Inferior parietal cortex (tissue), 1 donor: ENCODE data around the gene ATG3.
"Not testable (repeated sequence)": the region's sequence is repeated elsewhere in the genome, so short reads cannot be mapped to it uniquely, and the experiment has no call there.

Experiments used
- DNase-seq: peaks from one replicate; pipeline ENCODE4 v3.0.0-alpha.2; 2016; ENCODE audit errors: extremely low spot score

Gene ATG3

DNA sequence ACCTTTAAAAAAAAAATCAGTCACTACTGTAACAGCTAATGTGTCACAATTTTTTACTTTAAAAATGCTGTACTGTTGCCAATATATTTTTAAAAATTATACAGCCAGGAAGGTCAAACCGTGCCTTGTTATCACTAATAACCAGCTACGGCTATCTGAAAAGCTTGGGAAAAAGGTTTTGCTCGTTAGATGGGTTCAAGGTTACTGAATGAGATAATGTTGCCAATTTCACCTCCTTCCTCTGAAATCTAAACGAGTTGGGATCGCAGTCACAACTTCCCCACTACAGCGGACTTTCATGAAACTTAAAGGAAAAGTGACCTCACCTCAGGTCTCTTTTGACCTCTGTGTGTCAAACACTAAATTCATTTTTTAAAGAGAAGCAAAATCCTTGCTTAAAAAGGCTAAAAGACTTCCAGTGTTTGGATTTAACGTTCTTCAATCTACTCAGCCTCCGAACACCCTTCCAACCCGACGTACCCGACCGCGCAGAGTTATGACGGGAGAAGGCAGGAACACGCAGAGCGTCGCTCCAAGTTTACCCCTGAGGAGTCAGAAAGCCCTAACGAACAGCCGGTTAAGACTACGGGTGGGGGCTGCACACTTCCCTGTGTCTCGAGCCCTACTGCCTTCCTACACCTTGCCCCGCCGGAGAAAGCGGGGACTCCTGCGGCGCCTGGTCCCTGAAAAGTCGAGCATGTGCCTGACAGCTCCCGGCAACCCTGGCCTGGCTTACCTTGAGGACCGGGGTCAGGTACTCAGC lies 860 bp downstream of the ATG3 start:
- peak; percentile 65 for DNase-seq

DNA sequence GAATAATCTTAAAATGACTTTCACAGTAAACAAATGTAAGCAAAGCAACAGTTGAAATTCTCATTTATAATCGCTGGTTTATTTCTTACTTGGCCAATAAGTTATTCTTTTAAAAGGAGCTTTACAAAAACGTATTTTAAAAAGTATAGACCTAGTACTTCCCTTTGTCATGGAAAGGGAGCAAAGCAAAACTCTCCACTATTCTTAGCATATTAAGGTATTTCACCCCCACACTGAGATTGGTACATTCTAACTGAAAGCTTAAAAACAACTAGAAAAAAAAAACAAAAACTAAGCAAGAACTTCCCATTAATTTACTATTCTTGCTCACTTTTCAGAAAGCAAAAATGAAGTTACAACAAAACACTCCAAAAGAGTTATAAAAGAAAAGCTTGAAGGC lies 1.5 kb downstream of the ATG3 start:
- no peak for DNase-seq

DNA sequence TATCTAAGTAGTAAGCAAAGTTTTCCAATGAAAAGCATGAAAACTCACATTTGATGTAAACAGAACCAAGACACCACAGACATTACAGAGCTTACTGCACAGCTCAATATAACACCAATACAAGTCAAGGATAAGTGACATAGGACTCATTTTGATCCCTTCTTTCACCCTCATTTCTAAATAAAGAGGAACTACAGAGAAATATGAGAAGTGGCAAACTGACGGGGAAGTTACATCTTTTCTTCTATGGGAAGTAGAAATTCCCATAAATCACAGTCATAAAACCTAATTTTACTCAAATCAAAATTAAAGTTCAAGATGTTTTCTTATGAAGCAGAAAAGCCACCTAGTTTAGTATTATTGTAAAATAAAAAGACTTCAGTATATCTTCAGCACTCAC lies 3.8 kb downstream of the ATG3 start:
- DNase-seq, result no peak

DNA sequence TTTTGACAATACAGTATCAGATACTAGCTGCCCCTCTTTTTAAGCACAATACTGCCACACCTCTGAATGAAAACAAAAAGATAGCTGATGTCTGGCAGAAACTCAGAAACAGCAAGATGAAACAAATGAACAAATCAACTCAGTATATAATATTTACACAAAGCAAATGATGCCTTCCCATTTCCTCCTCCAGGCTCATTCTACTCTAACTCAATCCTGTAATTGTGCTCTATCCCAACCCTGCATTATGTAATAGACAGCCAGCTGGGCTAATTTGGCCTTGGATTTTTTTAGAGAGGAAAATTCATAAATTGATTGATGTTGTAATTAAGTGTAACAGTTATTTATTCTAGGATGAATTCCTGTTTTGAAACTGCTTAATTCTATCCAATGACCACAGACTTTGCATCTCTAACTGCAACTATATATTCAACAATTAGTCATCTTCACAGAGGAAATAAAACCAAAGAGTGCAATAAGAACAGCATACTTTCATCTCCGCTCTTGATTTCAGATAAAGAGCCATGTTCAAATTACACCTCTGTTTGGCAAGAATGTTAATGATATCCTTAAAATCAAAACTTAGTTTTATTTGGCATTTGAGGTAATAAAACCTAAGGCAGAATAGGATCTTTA lies 6.1 kb downstream of the ATG3 start:
- DNase-seq, result no peak

DNA sequence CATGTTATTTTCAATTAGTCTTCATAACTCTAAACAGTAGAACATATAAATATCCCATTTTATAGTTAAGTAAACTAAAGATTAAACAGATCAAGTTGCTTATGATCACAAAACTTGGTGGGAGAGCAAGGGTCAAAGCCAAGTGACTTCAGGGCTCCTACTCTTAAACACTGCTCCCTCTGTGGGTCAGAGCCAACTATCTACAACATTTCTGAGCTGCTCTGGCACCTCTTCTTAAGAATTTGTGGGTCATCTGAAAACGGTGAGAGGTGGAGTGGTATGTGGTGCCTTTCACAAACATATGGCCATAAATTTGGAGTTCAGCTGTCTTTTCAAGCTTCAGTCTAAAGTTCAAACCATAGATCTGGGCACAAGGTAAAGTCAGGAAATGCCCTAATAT lies 10.9 kb downstream of the ATG3 start:
- no peak for DNase-seq

DNA sequence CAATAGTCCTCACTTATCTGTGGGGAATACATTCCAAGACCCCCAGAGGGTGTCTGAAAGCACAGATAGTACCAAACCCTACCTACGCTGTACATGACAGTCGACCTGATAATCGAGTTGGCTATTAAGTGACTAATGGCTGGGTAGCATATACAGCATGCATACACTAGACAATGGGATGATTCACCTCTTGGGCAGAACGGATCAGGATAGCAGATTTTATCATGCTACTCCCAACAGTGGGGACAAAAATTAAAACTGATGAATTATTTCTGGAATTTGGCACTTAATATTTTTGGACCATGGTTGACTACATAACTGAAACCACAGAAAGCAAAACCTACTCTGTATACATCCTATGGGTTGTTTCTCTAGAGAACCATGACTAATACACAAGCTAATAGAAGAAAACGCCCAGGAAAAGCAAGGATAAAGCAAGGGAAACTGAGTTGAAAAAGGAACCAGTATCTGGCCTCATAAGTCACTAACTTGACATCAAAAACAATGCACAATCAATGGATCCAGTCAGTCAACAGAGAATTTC lies 15.5 kb downstream of the ATG3 start:
- no peak for DNase-seq

DNA sequence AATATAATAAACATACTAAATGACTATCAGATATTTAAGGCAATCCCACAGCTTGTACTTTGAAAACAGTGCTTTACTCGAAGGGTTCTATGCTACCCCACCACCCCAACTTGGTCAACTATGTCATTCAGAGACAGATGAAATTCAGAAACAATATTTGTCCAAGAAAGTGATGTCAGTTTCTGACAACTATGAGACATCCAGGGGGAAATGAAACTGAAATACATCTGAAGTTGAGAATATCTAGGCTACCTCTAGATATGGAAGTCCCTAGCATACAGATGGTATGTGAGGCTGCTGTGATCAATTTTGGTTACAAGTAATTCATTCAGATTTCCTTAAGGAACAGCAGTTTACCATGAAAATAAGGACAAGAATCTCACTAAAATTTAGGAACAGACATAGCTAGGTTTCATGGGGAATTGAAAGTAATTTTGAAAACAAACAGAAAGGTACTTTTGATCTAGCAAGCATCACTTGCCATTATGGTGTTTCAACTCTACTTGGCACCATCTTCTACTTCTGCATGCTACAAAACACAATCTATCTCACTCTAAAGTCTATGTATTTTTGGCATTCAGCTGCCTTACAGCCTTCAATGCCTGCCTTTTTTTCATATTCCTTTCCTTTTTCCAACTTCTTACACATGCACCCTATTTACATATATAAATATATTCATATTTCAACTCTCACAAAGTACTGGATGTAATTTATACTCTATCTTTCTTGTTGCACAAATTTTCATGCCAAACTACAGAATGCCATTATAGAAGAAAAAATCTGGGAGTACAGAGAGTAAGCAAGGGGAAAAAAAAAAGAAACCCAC lies 21.7 kb downstream of the ATG3 start:
- DNase-seq, result no peak

DNA sequence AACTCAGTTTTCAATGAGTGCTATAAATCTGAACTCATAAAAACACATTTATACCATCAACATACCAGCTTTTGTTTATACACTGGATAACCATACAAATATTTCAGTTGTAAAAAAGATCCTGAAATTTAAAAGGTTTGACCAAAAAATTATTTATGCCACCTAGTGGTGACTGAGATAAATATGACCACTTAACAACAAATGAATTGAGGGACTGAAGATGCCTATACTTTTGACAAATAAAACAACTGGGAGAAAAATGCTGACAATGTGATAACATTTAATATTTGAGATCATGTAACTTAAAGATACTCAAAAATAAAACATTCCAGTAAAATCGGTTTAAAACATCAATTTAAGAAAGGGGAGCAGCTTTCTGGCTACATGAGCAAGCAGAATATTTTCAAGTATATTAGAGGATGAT lies 30.4 kb downstream of the ATG3 start:
- DNase-seq, result peak; percentile 70

DNA sequence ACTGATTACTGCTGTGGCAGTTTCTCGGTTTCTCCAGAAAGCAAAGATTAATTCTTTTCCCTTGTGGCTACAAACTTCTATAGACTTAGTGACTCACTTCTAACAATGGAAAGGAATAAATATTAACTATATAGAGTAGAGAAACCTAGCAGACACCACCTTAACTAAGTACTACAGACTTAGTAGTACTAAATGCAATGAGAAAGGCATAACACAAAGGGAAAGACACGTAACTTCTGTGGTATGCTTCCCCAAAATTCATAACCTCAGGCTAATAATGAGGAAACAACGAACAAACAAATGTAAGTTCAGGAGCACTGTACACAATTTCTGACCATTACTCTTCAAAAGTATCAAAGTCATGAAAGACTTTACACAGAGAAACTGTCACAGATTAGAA lies 31.2 kb downstream of the ATG3 start:
- no peak for DNase-seq

DNA sequence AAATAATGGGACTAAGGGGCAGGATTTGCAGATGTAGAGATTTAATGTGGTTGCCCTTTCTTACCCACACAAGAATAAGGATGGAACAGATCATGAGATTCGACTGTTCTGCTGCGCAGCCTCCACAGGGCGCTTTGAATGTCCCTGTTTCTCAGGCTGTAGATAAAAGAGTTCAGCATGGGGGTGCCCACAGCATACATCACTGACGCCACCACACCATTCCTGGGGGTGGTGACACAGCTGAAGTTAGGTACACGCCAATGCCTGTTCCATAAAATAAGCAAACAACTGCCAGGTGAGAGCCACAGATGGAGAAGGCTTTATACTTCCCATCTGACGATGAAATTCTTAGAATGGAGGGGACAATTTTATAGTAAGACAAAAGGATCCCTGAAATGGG lies 37.6 kb downstream of the ATG3 start:
- not testable (repeated sequence) for DNase-seq

DNA sequence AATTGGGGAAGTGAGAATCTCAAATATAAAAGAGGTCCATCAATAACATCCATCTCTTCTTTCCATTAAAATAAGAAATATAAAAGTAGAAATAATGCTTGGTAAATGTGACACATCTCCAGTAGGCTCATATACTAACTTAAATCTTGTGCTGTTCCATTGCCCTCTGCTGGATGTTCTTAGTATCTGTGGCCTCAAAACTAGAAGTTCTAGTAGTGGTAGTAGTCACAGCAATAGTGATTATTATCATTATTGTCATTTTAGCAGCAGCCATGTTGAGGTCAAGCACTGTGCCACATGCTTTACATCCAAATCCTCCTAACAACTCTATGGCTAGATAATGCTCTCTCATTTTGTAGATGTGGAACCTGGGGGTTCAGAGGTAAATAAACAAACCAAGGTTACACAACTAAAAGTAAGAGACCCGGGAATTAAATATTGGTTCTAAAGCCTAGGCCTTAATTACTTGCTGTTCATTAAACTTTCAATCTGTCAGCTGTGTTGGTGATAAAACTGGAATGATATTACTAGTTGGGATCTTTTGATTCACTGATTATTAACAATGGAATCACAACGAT lies 42.2 kb downstream of the ATG3 start:
- DNase-seq, result peak; percentile 82

DNA sequence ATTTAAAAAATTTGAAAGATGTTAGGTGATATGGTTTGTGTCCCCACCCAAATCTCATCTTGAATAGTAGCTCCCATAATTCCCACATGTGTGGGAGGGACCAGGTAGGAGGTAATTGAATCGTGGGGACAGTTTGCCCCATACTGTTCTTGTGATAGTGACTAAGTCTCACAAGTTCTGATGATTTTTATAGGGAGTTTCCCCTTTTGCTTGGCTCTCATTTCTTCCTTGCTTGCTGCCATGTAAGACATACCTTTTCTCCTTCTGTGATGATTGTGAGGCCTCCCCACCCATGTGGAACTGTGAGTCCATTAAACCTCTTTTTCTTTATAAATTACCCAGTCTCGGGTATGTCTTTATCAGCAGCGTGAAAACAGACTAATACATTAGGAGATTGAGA lies 42.8 kb downstream of the ATG3 start:
- DNase-seq, result not testable (repeated sequence)

DNA sequence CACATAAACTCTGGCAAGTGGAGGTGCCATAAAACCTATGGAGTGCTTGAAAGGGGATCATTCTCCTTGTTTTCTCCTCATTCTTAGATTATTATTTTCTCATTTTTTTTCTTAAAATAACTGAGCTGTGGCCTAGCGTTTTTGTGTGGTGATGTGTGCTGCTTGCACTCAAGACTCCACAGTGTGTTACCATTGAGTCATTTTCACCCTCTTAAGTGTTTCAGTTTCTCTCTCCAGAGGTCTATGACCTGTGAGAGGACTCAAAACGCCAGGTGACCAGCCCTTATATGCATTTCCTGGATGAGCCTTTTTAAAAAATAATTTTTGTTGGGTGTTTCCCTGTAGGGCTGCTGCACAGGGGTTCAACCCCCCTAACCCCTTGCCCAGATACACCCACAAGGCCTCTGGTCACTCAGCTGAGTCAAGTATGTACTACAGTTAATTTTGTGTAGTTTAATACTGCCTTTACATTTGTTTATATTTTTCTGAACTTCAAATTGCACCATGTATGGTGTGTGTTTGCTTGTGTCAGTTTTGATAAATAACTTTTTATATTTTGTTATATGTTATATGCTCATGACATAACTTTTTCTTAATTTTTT lies 47.1 kb downstream of the ATG3 start:
- DNase-seq, result no peak

DNA sequence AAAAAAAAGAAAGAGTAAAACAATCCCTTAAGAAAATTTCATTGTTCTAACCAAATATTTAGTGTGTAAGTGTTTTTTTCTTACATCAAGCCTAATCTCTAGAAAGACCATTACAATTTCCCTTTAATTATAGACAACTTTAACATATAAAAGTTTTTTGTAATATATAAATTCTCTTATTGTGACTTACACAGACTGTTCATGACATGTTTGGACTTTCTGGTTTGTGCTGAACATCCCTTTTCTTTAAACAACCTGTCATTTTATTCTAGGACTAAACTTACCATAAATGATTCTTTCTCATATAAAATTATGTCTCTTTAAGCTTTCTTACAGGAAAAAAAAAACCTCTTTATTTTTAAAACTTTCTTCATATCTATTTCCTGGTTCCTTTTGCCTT lies 49.4 kb downstream of the ATG3 start:
- no peak for DNase-seq

DNA sequence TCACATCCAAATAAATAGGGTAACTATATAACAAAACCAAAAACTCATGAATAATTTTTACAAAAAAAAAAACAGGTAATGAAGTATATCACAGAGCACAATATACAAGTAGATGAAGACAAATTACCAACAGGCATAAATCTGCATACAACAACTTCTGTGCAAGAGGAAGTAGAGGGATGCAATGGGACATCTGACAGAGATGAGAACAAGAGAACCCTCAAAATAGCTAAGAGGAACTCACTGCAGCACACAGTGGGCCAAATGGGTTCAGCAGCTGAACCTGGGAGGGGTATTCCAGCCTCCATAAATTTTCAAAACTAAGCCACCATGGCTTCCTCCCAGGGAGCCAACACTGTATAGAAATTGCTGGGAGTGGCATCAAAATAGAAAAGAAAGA lies 52.9 kb downstream of the ATG3 start:
- DNase-seq, result no peak

DNA sequence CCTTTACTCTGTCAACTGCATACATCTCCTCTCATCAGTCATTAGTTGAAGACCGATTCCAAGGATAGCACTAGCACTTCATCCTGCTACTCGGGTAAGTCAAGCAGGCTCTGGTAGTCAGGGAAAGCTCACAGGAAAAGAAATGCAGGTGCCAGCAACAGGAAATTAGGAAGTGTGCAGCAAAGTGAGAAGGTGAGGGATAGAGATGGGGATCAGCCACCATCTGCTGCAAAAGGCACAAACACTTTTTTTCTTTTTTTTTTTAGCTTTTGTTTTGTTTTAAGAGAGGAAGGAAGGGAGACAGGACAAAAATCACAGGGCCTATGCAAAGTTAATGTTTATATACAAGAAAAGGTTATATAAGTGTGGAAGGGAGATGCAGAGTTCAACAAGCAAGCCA lies 53.5 kb downstream of the ATG3 start:
- DNase-seq, result no peak

DNA sequence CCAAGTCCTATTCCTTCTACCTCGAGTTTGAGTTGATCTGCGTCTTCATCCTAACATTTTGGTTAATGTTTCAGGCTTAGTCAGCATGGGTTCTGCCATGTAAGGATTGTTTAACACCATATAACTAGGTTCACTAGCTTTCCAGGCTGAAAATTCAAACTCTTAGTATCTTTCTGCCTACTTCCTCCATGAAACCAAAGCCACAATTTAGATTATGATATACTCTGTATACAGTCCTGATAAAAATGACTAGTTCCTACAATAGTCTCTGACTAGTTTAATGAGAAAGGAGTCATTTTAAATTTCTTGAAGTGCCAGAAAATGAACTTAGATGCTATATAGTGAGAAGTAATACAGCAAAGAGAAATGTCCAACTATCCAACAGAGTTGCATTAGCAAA lies 55.9 kb downstream of the ATG3 start:
- DNase-seq, result no peak

DNA sequence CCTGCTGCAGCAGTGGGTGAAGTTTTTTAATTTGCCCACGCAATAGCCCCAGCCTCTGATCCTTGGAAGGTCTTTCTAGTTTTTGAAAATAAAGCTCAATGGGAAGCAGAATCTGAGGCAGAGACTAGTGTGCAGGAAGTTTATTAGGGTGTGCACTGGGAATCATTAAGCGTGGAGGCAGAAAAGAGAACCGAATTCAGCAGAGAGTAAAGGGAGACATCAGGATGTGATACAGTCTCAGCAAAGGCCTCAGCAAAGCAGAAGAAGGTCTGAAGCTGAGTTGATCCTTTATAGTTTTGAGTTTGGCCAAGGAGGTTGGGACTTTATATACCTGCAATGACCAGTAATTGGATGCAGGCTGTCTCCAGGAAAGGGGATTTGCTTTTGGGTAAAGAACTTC lies 57.6 kb downstream of the ATG3 start:
- no peak for DNase-seq

DNA sequence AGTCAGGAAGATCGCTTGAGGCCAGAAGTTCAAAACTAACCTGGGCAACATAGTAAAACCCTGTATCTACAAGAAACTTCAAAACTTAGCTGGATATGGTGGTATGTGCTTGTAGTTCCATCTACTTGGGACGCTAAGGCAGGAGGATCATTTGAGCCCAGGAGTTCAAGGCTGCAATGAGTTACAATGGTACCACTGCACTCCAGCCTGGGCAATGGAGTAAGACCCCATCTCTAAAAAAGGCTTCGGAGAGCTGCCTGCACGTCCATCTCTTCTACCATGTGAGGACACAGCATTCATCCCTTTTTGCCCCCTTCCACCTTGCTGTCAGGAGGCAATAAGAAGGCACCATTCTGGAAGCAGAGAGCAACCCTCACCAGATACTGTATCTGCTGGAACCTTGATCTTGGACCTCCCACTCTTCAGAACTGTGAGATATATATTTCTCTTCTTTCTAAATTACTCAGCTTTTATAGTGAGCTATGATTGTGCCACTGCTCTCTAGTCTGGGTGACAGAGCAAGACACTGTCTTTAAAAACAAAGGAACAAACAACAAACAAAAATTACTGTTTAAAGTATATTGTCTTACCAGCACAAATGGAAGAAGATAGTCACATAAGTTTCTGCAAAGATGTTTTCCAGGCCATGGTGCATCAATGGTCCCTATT lies 58.3 kb downstream of the ATG3 start:
- DNase-seq, result no peak

DNA sequence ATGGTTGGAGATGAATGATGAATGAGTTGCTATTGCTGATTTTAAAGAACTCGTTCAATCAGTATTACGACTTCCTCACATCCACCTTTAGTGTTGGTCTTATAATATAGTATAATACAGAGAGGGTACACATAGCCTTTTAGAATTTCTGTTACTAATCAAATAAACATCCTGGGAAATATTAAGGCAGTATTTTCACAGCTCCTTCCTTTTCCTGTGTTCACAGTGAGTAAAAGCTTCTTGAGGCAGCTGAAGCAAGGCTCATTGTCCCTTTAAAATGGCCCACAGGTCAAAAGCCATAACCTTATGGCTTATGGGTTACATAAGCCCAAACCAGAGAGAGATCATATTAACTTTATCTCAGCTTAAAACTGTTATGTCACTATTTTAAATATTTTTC lies 61.1 kb downstream of the ATG3 start:
- DNase-seq, result no peak
